ENCODE data around the gene SCGB2B2.
"Not testable (repeated sequence)": the region's sequence is repeated elsewhere in the genome, so short reads cannot be mapped to it uniquely, and the experiment has no call there.

SCGB2B2 gene, protein sequence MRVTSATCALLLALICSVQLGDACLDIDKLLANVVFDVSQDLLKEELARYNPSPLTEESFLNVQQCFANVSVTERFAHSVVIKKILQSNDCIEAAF

DNA sequence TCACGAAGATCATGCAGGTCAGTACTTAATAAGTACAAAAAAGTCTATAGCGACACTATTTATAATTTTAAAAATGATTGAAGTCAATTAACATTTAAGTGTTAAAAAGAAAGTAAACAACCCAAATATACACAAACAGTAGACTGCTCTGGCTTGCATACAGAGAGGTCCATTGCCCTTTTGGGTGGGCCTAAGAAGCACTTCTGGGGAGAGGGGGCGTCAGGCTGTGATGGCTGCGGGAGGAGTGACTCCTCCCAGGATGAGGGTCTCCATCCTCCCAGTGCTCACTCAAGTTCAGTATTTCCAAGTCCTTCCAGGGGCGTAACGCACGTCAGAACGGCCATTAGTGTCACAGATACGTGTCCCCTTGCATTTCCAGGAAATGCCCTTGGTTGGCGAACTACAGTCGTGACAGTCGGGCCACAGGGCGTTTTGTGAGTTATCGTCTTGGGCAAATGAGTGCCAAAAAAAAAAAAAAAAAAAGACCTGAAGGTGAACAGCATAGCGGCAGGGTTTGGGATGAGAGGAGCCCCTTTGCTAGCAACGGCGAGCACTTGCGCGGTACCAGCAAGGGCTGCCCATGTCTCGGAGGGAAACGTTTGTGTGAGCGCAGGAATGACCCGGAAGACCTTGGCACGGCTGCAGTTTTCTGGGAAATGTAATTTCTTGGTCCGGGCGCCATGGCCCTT lies at the start of gene SCGB2B2:
SCGB2B2 (minus strand) TSS at position 463 of the 689 bp plus-strand sequence. CDS start 82,596 bp downstream, outside the sequence.
- DNase-seq (ENCODE audit: low spot score), result no peak

DNA sequence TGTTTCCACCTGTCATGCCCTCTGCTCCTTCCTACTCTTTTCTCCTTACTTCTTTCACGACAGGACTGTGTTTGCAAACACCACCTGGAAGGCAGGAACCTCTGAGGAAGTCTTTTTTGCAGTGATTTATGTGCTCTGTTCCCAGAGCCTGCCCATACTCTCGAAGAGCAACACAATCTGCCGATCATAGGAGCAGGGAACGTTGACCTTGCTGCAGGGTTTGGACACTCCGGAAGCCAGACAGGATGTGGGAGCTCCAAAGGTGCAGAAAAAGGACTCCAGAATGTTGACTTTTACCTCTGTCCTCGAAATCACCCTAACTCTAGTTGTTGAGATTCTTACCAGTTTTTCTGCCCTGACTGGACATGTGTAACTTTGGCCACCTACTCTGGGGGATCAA lies 48.4 kb upstream of the SCGB2B2 start:
- DNase-seq (ENCODE audit: low spot score), result no peak

DNA sequence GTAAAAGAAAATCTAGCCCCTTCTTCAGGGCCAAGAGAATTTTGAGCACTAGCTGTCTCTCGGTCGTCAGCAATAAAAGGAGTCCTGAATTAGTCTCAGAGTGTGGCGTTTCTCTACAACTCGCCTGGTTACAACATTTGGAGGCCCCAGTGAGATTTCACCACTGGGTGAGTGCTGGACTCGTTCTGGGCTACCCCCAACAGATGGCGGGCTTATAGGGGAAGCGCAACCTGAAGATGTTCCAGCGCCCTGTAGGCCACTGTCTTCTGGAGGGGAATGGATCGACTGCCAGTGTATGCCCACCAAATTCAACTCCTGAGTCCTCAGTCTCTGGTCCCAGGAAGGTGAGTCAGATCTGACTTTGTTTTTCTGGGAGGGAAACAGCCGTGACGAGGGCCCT lies 45.4 kb upstream of the SCGB2B2 start:
- no peak for DNase-seq (ENCODE audit: low spot score)

DNA sequence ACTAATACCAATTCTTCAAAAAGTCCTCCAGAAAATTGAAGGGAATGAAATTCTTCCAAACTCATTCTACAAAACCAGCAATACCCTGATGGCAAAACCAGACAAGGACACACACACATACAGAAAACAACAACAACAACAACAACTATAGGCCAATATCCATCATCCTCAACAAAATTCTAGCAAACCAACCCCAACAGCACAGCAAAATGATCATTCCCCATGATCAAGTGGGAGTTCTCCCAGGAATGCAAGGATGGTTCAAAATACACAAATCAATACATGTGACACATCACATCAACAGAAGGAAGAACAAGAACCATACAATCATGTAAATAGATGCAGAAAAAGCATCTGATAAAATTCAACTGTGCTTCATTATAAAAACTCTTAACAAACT lies 38.4 kb upstream of the SCGB2B2 start:
- DNase-seq (ENCODE audit: low spot score), result no peak

DNA sequence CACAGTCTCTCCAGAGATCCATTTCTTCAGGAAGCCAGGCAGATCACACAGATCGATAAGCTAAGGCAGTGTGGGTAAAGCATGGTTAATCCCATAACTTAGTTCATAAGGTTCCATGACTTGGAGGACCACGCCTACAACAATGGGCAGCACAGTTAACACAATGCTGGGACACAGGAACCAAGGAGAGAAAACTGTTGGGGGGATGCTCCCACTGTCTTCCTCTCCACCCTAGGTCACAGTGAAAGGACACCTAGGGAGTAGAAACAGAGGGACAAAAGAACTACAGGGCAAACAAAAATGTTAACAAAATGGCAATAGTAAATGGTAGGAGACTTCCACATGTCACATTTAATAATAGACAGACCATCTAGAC lies 36.3 kb upstream of the SCGB2B2 start:
- DNase-seq (ENCODE audit: low spot score), result no peak

DNA sequence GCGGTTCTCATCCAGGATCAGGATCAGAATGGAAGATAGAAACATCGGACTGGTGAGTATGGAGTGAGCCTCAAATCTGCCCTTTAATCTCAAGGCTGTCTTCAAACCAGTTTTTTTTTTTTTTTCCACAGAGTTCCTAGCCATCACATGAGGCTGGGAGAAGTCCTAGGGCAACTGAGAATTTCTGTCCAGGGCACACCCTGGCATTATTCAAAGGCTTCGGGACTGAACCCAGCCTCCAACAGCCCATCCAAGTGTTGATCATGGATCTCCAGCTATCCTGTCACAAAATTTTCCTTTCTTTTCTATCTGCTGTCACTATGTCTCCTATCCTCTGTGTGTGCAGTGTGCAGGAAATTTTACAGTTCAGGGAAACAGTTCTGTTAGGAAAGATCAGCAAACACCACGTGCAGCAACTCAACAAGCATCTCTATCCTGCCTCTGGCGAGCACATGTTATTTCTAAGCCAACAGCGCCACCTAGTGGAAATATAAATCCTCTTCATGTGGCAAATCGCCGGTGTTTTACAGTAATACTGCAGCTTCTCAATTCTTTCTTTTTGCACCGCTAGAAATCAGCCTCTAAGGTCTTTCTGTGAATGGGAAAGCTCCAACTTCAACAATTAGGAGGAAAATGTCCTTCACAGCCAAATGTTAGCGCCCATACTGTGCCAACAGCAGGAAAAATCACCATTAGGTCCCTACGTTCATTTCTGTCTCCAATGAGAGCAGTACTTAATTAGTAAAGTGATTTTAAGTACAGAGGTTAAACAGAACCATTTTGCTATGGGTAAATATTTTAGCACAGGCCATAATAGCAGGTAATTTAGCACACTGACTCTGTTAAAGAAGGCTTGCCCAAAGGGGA lies 35.7 kb upstream of the SCGB2B2 start:
- peak; percentile 76 for DNase-seq (ENCODE audit: low spot score)

DNA sequence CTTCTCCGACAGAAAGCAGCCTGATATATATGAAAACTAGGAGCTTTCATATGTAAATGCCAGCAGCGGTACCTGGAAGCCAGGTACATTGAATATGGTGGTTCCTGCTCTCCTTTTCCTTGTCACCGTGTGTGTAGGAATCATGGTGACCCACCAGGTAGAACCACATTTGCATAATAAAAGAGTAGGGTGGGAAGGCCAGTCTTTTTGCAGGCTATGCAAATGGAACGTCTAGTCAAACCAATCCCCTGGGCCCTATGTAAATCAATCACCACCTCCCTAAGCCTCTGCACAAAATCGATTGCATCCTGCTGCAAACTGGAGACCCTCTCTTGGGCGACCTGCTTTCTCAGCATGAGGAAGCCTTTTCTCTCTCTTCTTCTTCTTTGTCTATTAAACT lies 34.9 kb upstream of the SCGB2B2 start:
- DNase-seq (ENCODE audit: low spot score), result no peak

DNA sequence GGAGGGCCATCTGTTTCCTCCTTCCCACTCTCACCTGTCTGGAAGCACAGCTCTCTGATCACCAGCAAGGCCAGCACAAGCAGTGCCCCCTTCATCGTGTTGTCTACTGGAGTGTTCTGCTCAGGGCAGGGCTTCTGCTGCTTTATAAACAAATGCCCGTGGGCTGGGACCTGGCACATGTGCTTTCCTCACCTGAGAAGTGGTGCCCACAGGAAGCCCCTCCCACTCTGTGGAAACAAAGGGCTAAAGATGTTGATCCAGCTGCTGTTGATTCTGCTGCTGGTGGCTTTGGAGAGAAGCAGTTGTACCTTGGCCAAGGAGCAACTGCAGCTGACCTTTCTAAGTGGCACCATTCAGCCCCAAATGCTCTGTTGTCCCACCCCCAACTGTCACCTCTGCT lies 30.7 kb upstream of the SCGB2B2 start:
- no peak for DNase-seq (ENCODE audit: low spot score)

DNA sequence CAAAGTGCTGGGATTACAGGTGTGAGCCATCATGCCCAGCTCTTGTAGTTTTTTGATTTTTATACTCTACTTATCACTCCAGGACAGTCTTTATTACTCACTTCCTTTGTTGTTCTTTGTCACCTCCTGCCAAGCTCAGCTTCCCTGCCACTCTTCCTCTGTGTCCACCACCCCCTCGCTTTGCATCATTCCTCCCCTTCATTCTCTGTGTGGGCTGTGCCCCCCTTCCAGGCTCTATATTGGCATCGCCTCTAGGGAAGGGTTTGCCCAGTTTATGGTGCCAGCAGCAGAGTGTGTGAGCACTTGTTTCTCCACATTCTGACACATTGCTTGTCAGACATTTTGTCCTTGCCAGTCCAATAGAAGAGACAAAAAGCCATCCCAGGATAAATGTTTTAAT lies 15.6 kb upstream of the SCGB2B2 start:
- DNase-seq (ENCODE audit: low spot score), result peak; percentile 50

DNA sequence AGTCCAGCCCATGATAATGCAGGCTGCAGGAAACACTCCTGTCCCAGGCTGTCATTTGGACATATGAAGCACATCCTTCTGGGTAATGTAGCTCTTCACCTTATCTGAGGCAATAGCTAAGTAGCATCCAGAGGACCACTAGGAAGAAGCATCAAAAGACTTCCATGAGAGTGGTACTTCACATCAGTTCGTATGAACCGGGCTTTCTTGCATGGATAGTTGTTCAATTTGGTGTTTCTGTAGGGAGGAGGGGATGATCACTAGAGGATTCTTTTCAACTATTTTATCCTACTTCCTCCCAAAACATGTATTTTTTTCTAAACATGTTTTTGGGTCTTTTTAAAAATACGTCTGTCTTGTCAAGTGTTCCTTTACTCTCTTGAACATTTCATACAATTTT lies 13.4 kb upstream of the SCGB2B2 start:
- no peak for DNase-seq (ENCODE audit: low spot score)

DNA sequence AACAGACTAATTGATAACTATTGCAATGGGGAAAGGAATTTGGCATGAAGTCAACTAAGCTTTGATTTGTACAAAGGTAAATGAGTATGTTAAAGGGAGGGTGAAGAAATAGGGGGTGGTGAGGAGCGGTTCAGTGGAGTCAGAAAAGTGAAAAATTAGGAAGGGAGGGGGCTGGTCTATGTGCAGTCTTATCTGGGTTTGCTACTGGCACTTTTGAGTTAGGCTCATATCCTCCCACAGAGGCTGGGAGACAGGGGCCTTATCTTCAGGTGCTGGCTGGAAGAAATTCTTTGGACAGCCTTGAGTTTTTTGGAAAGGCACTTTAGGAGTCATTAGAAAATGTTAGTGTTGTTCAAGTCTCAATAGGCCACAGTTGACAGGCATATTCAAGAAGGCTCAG lies 11.6 kb upstream of the SCGB2B2 start:
- no peak for DNase-seq (ENCODE audit: low spot score)

DNA sequence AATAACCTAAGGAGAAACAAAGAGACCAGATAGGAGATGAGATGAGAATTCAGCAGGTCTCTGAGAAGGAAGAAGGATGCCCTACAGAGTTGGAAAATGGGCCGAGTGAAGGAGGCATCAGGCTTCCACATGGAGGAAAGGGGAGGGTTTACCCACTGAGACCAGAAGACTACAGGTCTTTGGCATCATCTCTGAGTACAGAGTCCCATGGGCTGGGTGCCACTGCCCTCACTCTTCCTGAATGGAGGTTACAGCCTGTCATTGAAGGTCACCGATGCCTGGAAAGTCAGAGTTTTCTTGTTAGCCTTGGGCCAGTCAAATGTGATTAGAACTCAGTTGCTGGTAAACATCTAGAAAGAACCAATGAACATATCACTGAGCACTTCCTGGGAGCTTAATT lies 10.4 kb upstream of the SCGB2B2 start:
- DNase-seq (ENCODE audit: low spot score), result no peak

DNA sequence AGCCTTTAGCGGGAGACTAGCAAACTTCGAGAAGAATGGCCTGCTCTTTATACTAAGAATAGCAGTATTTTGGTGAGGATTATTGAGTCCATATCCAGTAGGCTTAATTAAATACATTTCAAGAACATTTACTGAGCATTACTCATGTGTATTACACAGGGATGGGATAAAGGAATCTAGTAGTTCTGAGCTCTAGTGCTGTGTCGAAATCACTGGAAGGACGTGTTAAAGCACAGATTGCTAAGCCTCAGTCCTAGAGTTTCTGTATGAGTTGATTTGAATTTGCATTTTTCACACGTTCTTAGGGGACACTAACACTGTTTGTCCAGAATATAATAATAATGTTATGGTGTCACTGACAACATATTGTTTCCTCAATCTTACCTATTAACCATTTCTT lies 9.5 kb upstream of the SCGB2B2 start:
- DNase-seq (ENCODE audit: low spot score), result no peak

DNA sequence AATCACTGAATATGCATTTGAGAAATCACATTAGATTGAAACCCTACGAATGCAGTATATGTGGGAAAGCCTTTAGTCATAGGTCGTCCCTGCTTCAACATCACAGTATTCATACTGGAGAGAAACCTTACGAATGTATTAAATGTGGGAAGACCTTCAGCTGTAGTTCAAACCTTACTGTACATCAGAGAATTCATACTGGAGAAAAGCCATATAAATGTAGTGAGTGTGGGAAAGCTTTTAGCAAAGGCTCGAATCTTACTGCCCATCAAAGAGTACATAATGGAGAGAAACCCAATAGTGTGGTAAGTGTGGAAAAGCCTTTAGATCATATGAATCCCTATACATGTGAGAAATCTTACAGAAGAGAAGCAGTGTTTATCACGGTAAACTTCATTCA lies 8.3 kb upstream of the SCGB2B2 start:
- not testable (repeated sequence) for DNase-seq (ENCODE audit: low spot score)

DNA sequence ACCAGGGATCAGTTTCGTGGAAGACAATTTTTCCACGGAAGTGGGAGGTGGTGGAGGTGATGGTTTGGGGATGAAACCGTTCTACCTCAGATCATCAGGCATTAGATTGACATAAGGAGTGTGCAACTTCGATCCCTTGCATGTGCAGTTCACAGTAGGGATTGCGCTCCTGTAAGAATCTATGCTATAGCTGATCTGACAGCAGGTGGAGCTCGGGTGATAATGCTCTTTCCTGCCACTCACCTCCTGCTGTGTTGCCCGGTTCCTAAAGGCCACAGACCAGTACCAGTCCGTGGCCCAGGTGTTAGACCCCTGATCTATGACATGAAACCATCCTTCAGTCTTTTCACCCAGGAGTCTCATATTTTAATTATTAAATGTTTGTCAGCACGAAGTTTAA lies 4.5 kb upstream of the SCGB2B2 start:
- no peak for DNase-seq (ENCODE audit: low spot score)

DNA sequence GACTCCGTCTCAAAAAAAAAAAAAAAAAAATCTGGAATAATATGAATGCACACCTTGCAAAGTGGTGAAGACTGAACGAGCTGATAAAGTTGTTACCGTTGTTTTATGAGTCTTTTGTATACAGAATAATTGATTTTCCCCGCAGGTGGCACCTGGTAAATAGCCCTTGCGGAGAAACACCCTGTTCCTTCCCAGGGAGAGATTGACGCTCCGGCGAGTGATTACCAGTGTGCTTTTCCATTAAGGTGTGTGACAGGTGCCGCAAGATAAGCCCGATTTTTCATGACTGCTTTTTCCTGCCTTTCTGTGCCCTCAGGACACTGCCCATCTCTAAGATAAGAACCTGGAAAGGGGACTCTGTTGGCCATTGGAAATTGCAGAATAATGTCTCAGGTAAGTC lies 1.5 kb upstream of the SCGB2B2 start:
- no peak for DNase-seq (ENCODE audit: low spot score)

DNA sequence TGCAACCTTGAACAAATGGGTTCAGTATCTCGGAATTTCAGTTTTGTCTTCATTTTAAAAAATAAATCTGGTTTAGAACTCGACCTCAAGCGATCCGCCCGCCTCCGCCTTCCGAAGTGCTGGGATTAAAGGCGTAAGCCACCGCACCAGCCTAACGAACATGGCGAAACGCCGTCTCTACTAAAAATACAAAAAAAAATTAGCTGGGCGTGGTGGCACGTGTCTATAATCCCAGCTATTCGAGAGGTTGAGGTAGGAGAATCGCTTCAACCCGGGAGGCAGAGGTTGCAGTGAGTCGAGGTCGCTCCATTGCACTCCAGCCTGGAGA lies 1.1 kb upstream of the SCGB2B2 start:
- no peak for DNase-seq (ENCODE audit: low spot score)

DNA sequence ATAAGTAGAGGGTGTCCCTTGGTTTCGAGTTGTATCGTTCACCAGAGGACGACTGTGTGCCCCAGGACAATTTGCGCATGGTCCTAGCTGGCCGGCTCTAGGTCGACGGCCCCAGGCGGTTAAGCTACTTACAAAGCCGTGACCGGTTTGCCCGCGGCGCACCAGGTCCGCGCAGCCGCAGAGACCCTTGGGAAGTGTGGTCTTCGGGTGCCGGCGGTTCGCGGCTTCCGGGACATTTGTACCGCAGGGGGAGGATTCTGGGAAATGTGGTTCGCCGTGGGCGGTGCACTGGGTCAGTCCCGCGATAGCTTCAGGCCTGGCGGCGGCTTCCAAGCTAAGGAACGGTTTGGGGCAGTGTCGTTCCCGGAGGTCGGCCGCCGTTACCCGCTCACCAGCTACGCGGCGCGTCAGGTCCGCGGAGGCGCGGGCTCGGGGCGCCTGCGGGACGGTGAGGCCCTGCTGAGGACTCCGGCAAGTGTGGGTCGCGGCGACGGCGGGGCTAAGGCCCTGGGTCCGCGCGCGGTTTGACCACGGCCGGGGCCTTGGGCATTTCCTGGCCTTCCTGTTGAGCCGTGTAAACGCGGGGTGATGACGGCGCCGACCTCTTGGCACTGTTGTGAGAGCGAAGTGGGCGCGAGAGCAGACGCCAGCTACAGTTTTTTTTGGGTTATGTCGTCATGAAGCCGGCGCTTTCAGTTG lies 576 bp upstream of the SCGB2B2 start, which contains the start of gene ZNF302:
ZNF302 (plus strand) TSS at position 293 of the 699 bp plus-strand sequence. CDS start 1,127 bp downstream, outside the sequence.
- peak; percentile 97 for DNase-seq (ENCODE audit: low spot score)

DNA sequence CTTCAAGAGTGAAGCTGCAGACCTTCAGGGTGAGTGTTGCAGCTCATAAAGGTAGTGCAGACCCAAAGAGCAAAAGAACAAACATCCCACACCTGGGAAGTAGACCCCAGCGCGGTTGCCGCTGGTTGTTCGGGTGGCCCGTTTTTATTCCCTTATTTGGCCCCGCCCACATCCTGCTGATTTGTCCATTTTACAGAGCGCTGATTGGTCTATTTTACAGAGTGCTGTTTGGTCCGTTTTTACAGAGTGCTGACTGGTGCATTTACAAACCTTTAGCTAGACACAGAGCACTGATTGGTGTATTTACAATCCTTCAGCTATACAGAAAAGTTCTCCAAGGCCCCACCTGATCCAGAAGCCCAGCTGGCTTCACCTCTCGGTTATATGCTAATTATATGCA lies 1.0 kb downstream of the SCGB2B2 start:
- DNase-seq (ENCODE audit: low spot score), result no peak

DNA sequence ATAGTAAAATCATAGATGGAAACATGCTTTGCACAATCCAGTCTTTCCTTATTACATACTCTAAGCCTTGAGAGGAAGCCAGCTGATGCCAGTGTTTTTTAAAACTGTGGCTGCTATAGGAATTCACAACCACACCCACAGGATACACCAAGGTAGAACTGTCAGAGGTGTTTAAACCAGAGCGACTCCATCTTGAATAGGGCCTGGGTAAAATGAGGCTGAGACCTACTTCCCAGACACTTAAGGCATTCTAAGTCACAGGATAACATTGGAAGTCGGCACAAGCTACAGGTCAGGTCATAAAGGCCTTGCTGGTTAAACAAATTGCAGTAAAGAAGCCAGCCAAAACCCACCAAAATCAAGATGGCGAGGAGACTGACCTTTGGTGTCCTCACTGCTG lies 1.7 kb downstream of the SCGB2B2 start:
- no peak for DNase-seq (ENCODE audit: low spot score)

DNA sequence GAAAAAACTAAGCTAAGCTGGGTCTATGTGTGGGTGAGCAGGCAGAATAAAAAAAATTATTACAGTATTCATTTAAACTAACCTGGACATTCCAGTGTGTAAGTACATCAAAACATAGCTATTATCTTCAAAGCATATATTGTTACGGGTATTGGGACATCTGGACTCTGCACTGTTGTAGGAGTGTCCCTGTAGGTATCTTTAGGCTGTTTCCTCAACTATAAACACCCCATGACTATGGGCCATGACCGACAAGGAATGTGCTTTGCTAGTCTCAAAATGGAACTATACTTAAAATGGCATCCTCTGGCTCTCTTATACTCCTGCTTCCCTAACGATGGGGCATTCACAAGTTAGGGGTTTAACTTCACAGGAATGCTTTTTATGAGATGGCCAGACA lies 3.4 kb downstream of the SCGB2B2 start:
- DNase-seq (ENCODE audit: low spot score), result no peak

DNA sequence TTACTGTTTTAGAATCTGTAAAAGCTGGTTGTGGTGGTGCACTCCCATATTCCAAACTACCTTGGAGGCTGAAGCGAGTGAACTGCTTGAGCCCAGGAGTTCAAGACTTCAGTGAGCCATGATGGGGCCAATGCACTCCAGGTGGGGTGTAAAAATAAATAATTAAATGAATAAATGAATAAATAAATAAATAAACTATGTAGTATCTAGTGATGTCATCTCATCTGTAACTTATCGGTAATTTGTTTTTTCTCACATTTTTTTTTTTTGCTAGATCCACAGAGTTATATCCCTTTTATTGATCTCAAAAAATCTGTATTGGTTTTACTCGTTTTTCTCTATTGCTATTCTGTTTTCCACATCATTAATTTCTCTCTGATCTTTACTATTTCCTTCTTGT lies 5.0 kb downstream of the SCGB2B2 start:
- no peak for DNase-seq (ENCODE audit: low spot score)

DNA sequence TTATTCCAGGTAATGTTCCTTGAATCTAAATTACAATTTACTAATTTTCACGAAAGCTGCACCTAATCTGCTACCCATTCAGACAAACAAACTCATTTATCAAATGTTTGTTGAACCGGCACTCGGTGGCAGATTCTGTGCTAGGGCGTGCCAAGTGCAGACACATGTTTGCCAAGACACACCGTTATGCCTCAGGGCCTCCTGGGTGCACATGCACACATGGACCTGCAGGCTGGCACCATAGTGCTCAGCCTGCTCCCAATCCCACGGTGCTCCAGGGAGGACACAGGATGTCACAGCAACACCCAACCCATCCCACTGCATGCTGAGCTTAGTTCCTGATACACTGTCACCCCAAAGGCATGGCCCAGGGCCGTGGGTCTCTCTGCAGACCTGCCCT lies 7.7 kb downstream of the SCGB2B2 start:
- DNase-seq (ENCODE audit: low spot score), result no peak
